Stimulated activated CD4-positive, alpha-beta T cell treated with anti-CD3 and anti-CD28 coated beads, Interleukin-1b, Interleukin-23, amount 100 ng/mL, for 4 hours (primary cell): ENCODE measurements around the gene GYS2.
"Not testable (repeated sequence)": the region's sequence is repeated elsewhere in the genome, so short reads cannot be mapped to it uniquely, and the experiment has no call there.

Source experiments
- DNase-seq, 2 donors: peaks; one replicate each; pipeline ENCODE4 v3.0.0-alpha.2; 2020; ENCODE audit warnings: low read depth in 2 of 2

GYS2 gene

GRCh38 chr12:21604245-21605101 is at the start of gene GYS2:
Gene GYS2, minus strand, starts transcription at chr12:21604847. Its CDS starts 255 bp downstream, at chr12:21604592.
- DNase-seq = no peak

GRCh38 chr12:21651821-21652220 is 47.2 kb upstream of the GYS2 start:
- DNase-seq = no peak

GRCh38 chr12:21650997-21651396 is 46.4 kb upstream of the GYS2 start:
- DNase-seq = no peak

- no peak for DNase-seq
Measured at GRCh38 chr12:21649034-21649433, 44.4 kb upstream of the GYS2 start.

GRCh38 chr12:21648378-21648777 is 43.7 kb upstream of the GYS2 start:
- no peak for DNase-seq

- no peak for DNase-seq
Measured at GRCh38 chr12:21647179-21647578, 42.5 kb upstream of the GYS2 start.

GRCh38 chr12:21645041-21645500 is 40.4 kb upstream of the GYS2 start:
- not testable (repeated sequence) for DNase-seq

- no peak for DNase-seq
Measured at GRCh38 chr12:21644516-21644915, 39.9 kb upstream of the GYS2 start.

GRCh38 chr12:21643758-21644157 is 39.1 kb upstream of the GYS2 start:
- no peak for DNase-seq

- DNase-seq = no peak
Measured at GRCh38 chr12:21642707-21643389, 38.2 kb upstream of the GYS2 start.

GRCh38 chr12:21638054-21638891 is 33.6 kb upstream of the GYS2 start:
- DNase-seq = no peak

GRCh38 chr12:21634245-21634644 is 29.6 kb upstream of the GYS2 start:
- no peak for DNase-seq

GRCh38 chr12:21631367-21631766 is 26.7 kb upstream of the GYS2 start:
- DNase-seq = no peak

- no peak for DNase-seq
Measured at GRCh38 chr12:21627924-21628323, 23.3 kb upstream of the GYS2 start.

- DNase-seq = no peak
Measured at GRCh38 chr12:21618566-21618965, 13.9 kb upstream of the GYS2 start.

GRCh38 chr12:21617030-21617429 is 12.4 kb upstream of the GYS2 start:
- DNase-seq = no peak

- peak in 1 of 2 donors; percentile 11 for DNase-seq
Measured at GRCh38 chr12:21615431-21615830, 10.8 kb upstream of the GYS2 start.

GRCh38 chr12:21614506-21614905 is 9.9 kb upstream of the GYS2 start:
- DNase-seq = no peak

- DNase-seq = no peak
Measured at GRCh38 chr12:21613931-21614330, 9.3 kb upstream of the GYS2 start.

GRCh38 chr12:21608196-21608595 is 3.5 kb upstream of the GYS2 start:
- no peak for DNase-seq

GRCh38 chr12:21607701-21608100 is 3.1 kb upstream of the GYS2 start:
- no peak for DNase-seq

- DNase-seq = no peak
Measured at GRCh38 chr12:21606175-21606574, 1.5 kb upstream of the GYS2 start.
